Calu3 (cell line): ENCODE measurements around the gene SCYGR3. TPM values are rescaled to one million over a fixed set of nuclear protein-coding genes. Genes with fewer than 3 reads are reported as not detected.
"Not testable (repeated sequence)": the region's sequence is repeated elsewhere in the genome, so short reads cannot be mapped to it uniquely, and the experiment has no call there.

ENCODE experiments used
- BruUV-seq: library from RNA; stranded (reverse); fragments of 400-500 nt; replicated peaks from 2 replicates; lab custom pipeline; 2021; lab: Mats Ljungman, UMichigan
- CTCF ChIA-PET: fragments of 300-600 bp; sonication (Branson Sonifier 250); formaldehyde crosslinking; loops from one replicate; lab custom pipeline; 2022; ENCODE audit warnings: antibody characterized with exemption; lab: Charles Lee
- DNase-seq: peaks from one replicate; pipeline ENCODE4 v3.0.0; 2022
- H3K27ac Mint-ChIP-seq: one replicate; pipeline ENCODE4 v1.8.0; 2022; ENCODE audit warnings: mixed read lengths; ENCODE audit not compliant: unreplicated experiment
- H3K27me3 Mint-ChIP-seq: one replicate; pipeline ENCODE4 v1.8.0; 2022; ENCODE audit warnings: mixed read lengths; ENCODE audit not compliant: unreplicated experiment
- H3K36me3 Mint-ChIP-seq: one replicate; pipeline ENCODE4 v1.8.0; 2022; ENCODE audit warnings: mild to moderate bottlenecking, moderate library complexity, mixed read lengths; ENCODE audit not compliant: insufficient read depth, unreplicated experiment
- H3K4me1 Mint-ChIP-seq: one replicate; pipeline ENCODE4 v1.8.0; 2022; ENCODE audit warnings: mild to moderate bottlenecking, low read depth, mixed read lengths; ENCODE audit not compliant: unreplicated experiment
- H3K4me3 Mint-ChIP-seq: one replicate; pipeline ENCODE4 v1.8.0; 2022; ENCODE audit warnings: mild to moderate bottlenecking, low read depth, moderate library complexity, mixed read lengths; ENCODE audit not compliant: unreplicated experiment
- H3K9me3 Mint-ChIP-seq: one replicate; pipeline ENCODE4 v1.8.0; 2022; ENCODE audit warnings: low read depth, mixed read lengths; ENCODE audit not compliant: unreplicated experiment
- CTCF ChIP-seq: fragments of 200-600 bp; IDR thresholded peaks from one replicate; pipeline ENCODE4 v1.8.0; 2022; ENCODE audit warnings: antibody characterized with exemption; ENCODE audit not compliant: unreplicated experiment
- intact Hi-C: fragments of 100-400 bp; cut with micrococcal nuclease; formaldehyde crosslinking; loops from one replicate; pipeline ENCODE4 v1.10.0; 2022; ENCODE audit not compliant: unreplicated experiment
- total RNA-seq: library from RNA; stranded (reverse); gene quantifications from 2 replicates; pipeline ENCODE4 v1.2.3, GENCODE V29; 2022

SCYGR3 gene
- total RNA-seq, 1 experiment from 2014 or later: not detected

- intact Hi-C loops: no loop called here
- Mint-ChIP-seq H3K27me3 (no peaks in the 10 kb centered on the region), H3K9me3 (no peaks in the 10 kb centered on the region), H3K4me3 (no peak overlapping the region), H3K4me1 (peaks cover 8% of the 10 kb centered on the region), H3K27ac (no peak overlapping the region), H3K36me3 (no peaks in the 10 kb centered on the region)
- DNase-seq: no peak
- TF ChIP-seq CTCF: no peak
- no TSS peak for BruUV-seq
- CTCF ChIA-PET: no interaction called here
Observed at GRCh38 chr2:227602358-227602757, 12.3 kb downstream of the SCYGR3 start.

- CTCF ChIA-PET: interaction anchor here (0.6 kb wide), 1 partner anchor 23 kb away, joined by 3 read pairs; no protein-coding TSS in a partner anchor
- H3K9me3 Mint-ChIP-seq, H3K27ac Mint-ChIP-seq, H3K4me1 Mint-ChIP-seq, H3K4me3 Mint-ChIP-seq, DNase-seq, intact Hi-C loops, BruUV-seq, H3K36me3 Mint-ChIP-seq, H3K27me3 Mint-ChIP-seq: not testable (repeated sequence)
Observed at GRCh38 chr2:227598835-227599503, 15.7 kb downstream of the SCYGR3 start, which contains the start of gene SCYGR2. TSS of gene SCYGR2 (plus strand) at chr2:227598893. CDS start at chr2:227598893, 0 bp downstream.

GRCh38 chr2:227597998-227598397 is 16.6 kb downstream of the SCYGR3 start:
- DNase-seq: peak; percentile 39
- peaks cover 8% of the 10 kb centered on the region for H3K4me1 Mint-ChIP-seq
- H3K27me3 Mint-ChIP-seq: no peaks in the 10 kb centered on the region
- no peak overlapping the region for H3K27ac Mint-ChIP-seq
- no peak overlapping the region for H3K4me3 Mint-ChIP-seq
- no peak for TF ChIP-seq CTCF
- no TSS peak for BruUV-seq
- no peaks in the 10 kb centered on the region for H3K36me3 Mint-ChIP-seq
- H3K9me3 Mint-ChIP-seq: no peaks in the 10 kb centered on the region
- CTCF ChIA-PET: interaction anchor here (0.6 kb wide), 1 partner anchor 323 kb away, joined by 5 read pairs; no protein-coding TSS in a partner anchor
- intact Hi-C loops: no loop called here

GRCh38 chr2:227597036-227597435 is 17.6 kb downstream of the SCYGR3 start:
- TF ChIP-seq CTCF: no peak
- no peaks in the 10 kb centered on the region for H3K9me3 Mint-ChIP-seq
- no peaks in the 10 kb centered on the region for H3K27me3 Mint-ChIP-seq
- no TSS peak for BruUV-seq
- no peaks in the 10 kb centered on the region for H3K36me3 Mint-ChIP-seq
- H3K4me1 Mint-ChIP-seq: peaks cover 8% of the 10 kb centered on the region
- CTCF ChIA-PET: no interaction called here
- intact Hi-C loops: no loop called here
- DNase-seq: no peak
- H3K4me3 Mint-ChIP-seq: no peak overlapping the region
- no peak overlapping the region for H3K27ac Mint-ChIP-seq

- TF ChIP-seq CTCF: no peak
- no TSS peak for BruUV-seq
- no peak for DNase-seq
- intact Hi-C loops: no loop called here
- Mint-ChIP-seq H3K9me3 (no peaks in the 10 kb centered on the region), H3K36me3 (no peaks in the 10 kb centered on the region), H3K4me1 (peaks cover 8% of the 10 kb centered on the region), H3K27ac (no peak overlapping the region), H3K4me3 (no peak overlapping the region), H3K27me3 (no peaks in the 10 kb centered on the region)
- CTCF ChIA-PET: no interaction called here
Observed at GRCh38 chr2:227595797-227596196, 18.8 kb downstream of the SCYGR3 start.
